ENCODE data around the gene KSR1. TPM values are rescaled to one million over a fixed set of nuclear protein-coding genes. Genes with fewer than 3 reads are reported as not detected.
"Not testable (repeated sequence)": the region's sequence is repeated elsewhere in the genome, so short reads cannot be mapped to it uniquely, and the experiment has no call there.

Gene KSR1
- total RNA-seq, 1 donor, result 6.5 TPM

DNA sequence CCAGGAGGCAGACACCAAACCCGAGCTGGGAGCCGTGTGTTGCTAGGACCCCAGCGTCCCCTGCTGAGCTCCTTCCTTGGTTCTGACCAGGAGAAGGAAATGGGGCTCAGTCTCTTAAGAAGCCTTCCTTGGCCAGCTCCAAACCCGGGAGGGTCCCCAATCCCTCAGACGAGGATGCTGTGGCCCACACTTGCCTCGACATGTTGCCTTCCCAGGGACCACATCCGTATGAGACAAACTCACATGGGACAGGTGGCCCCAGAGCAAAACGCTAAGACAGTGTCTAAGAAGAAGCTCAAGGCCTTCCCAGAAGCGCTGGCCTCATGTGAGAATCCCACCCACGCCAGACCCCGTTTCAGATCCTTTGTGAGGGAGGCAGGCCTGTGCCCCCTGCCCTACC lies 194.6 kb downstream of the KSR1 start:
- H3K36me3 ChIP-seq (ENCODE audit: insufficient read depth, low read length), result no peaks in the 10 kb centered on the region
- no peaks in the 10 kb centered on the region for H4K20me1 ChIP-seq (ENCODE audit: insufficient read depth, low read length)
- H3K9me3 ChIP-seq (ENCODE audit: low read depth, low read length), result no peaks in the 10 kb centered on the region
- no peaks in the 10 kb centered on the region for H3K79me2 ChIP-seq (ENCODE audit: insufficient read depth, low read length)
- H2AFZ ChIP-seq (ENCODE audit: low read length), result no peak overlapping the region
- H3K4me3 ChIP-seq (ENCODE audit: insufficient read depth, low read length), result no peak overlapping the region
- H3K4me1 ChIP-seq (ENCODE audit: insufficient read depth, low read length), result no peaks in the 10 kb centered on the region
- H3K27ac ChIP-seq (ENCODE audit: low read depth, low read length), result no peak overlapping the region
- no peak overlapping the region for H3K4me2 ChIP-seq (ENCODE audit: insufficient read depth, low read length)
- TF ChIP-seq, protein P1, sequence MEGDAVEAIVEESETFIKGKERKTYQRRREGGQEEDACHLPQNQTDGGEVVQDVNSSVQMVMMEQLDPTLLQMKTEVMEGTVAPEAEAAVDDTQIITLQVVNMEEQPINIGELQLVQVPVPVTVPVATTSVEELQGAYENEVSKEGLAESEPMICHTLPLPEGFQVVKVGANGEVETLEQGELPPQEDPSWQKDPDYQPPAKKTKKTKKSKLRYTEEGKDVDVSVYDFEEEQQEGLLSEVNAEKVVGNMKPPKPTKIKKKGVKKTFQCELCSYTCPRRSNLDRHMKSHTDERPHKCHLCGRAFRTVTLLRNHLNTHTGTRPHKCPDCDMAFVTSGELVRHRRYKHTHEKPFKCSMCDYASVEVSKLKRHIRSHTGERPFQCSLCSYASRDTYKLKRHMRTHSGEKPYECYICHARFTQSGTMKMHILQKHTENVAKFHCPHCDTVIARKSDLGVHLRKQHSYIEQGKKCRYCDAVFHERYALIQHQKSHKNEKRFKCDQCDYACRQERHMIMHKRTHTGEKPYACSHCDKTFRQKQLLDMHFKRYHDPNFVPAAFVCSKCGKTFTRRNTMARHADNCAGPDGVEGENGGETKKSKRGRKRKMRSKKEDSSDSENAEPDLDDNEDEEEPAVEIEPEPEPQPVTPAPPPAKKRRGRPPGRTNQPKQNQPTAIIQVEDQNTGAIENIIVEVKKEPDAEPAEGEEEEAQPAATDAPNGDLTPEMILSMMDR (IDR thresholded peaks at IDR 0.05; ENCODE audit: extremely low read depth, low read depth, low read length), result no peak
- DNase-seq (ENCODE audit: insufficient read length, low spot score, missing footprints), result peak; percentile 45
- H3K27me3 ChIP-seq (ENCODE audit: insufficient read depth, low read length), result no peaks in the 10 kb centered on the region

GRCh38 chr17:27651411-27652345 lies 195.4 kb downstream of the KSR1 start:
- DNase-seq (ENCODE audit: insufficient read length, low spot score, missing footprints), result peak; percentile 81
- H3K4me1 ChIP-seq (ENCODE audit: insufficient read depth, low read length), result no peaks in the 10 kb centered on the region
- H2AFZ ChIP-seq (ENCODE audit: low read length), result no peak overlapping the region
- H3K79me2 ChIP-seq (ENCODE audit: insufficient read depth, low read length), result no peaks in the 10 kb centered on the region
- no peak overlapping the region for H3K27ac ChIP-seq (ENCODE audit: low read depth, low read length)
- H3K9me3 ChIP-seq (ENCODE audit: low read depth, low read length), result no peaks in the 10 kb centered on the region
- no peaks in the 10 kb centered on the region for H3K27me3 ChIP-seq (ENCODE audit: insufficient read depth, low read length)
- no peak overlapping the region for H3K4me3 ChIP-seq (ENCODE audit: insufficient read depth, low read length)
- TF ChIP-seq, protein P1 (IDR thresholded peaks at IDR 0.05; ENCODE audit: extremely low read depth, low read depth, low read length), result peak; percentile 72
- H4K20me1 ChIP-seq (ENCODE audit: insufficient read depth, low read length), result no peaks in the 10 kb centered on the region
- H3K36me3 ChIP-seq (ENCODE audit: insufficient read depth, low read length), result no peaks in the 10 kb centered on the region
- no peak overlapping the region for H3K4me2 ChIP-seq (ENCODE audit: insufficient read depth, low read length)

DNA sequence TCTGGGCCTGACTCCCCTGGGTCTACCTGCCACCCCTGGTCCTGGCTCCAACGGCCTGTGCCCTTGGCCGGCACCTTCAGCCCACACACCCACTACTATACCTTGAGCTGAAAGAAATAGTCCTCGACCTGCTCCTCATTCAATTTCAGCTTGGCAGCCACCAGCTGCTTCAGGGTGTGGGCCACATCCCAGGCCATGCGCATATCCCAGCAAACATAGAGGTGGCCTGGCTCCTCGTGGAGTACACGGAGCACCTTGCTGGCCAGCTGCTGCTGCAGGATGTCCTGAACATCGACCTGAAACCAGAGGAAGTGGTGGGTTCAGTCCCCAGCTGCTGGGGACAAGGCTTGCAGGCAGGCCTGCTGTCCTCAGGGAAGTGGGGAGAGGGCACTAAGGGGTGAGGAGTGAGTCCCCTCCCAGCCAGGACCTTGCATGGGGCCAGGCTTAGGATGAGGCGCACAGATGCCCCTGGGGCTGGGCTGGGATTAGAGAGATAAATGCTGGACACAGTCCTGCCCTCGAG lies 197.3 kb downstream of the KSR1 start:
- not testable (repeated sequence) for H3K27me3 ChIP-seq (ENCODE audit: insufficient read depth, low read length); H3K79me2 ChIP-seq (ENCODE audit: insufficient read depth, low read length); H3K4me1 ChIP-seq (ENCODE audit: insufficient read depth, low read length); H3K36me3 ChIP-seq (ENCODE audit: insufficient read depth, low read length); H3K9me3 ChIP-seq (ENCODE audit: low read depth, low read length); H2AFZ ChIP-seq (ENCODE audit: low read length); H3K4me2 ChIP-seq (ENCODE audit: insufficient read depth, low read length); H3K4me3 ChIP-seq (ENCODE audit: insufficient read depth, low read length); H3K27ac ChIP-seq (ENCODE audit: low read depth, low read length); H4K20me1 ChIP-seq (ENCODE audit: insufficient read depth, low read length)
- DNase-seq (ENCODE audit: insufficient read length, low spot score, missing footprints), result peak; percentile 11

DNA sequence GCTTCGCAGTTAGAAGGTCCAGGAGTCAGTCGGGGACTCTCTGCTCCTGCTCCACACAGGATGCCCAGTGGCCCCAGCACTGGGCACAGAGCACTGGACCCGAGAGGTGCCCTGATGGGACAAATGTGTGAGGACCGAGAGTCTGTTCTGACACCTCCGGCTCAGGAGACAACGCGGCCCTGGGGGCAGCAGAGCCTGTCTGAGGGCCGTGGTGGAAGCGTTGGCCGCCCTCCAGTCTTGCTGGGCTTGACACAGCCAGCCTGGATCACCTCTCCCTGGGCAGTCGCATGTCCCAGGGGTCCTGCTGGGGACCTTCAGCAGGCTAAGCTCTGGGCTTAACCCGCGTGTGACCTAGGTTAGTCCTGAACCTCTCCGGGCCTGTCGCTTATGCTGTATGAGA lies 197.9 kb downstream of the KSR1 start:
- peak; percentile 39 for DNase-seq (ENCODE audit: insufficient read length, low spot score, missing footprints)
- Histone ChIP-seq H3K9me3 (ENCODE audit: low read depth, low read length) (no peaks in the 10 kb centered on the region), H3K4me2 (ENCODE audit: insufficient read depth, low read length) (no peak overlapping the region), H3K27ac (ENCODE audit: low read depth, low read length) (no peak overlapping the region), H3K27me3 (ENCODE audit: insufficient read depth, low read length) (no peaks in the 10 kb centered on the region), H3K4me1 (ENCODE audit: insufficient read depth, low read length) (no peaks in the 10 kb centered on the region), H4K20me1 (ENCODE audit: insufficient read depth, low read length) (no peaks in the 10 kb centered on the region), H3K36me3 (ENCODE audit: insufficient read depth, low read length) (no peaks in the 10 kb centered on the region), H3K79me2 (ENCODE audit: insufficient read depth, low read length) (no peaks in the 10 kb centered on the region), H2AFZ (ENCODE audit: low read length) (no peak overlapping the region), H3K4me3 (ENCODE audit: insufficient read depth, low read length) (no peak overlapping the region)
- TF ChIP-seq, protein P1 (IDR thresholded peaks at IDR 0.05; ENCODE audit: extremely low read depth, low read depth, low read length), result no peak

All from osteoblast (primary cell).